ENCODE results near the gene UGT2A1. TPM values are rescaled to one million over a fixed set of nuclear protein-coding genes. Genes with fewer than 3 reads are reported as not detected.

Gene UGT2A1
- total and polyA plus RNA-seq, 2 of the 13 experiments (the other 11 are each of a cell fraction or from before 2014, with no cell fraction given) = not detected

DNA sequence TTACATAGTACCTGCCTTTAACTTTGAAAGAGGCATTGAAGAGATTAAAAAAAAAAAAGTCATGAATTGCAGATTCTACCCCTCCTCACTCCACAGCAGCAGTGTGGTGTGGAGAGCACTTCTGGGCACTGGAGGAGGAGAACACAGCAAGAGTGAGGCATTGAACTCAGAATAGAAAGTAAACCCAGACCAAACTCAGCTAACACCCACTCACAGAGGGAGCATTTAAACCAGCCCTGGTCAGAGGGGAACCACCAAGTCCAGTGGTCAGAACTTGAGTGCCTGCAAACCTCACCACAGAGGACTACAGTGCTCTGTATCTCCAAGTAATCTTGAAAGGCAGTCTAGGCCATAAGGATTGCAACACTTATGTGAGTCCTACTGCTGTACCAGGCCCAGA lies 15.6 kb upstream of the UGT2A1 start:
- H3K9ac ChIP-seq (ENCODE audit: insufficient read depth, low read depth, low read length) = no peak overlapping the region
- no peak overlapping the region for H3K4me2 ChIP-seq (ENCODE audit: low read depth, low read length)
- intact Hi-C loops (cut with micrococcal nuclease; ENCODE audit: unreplicated experiment) = no loop called here
- in situ Hi-C loops (cut with HindIII; ENCODE audit: extremely low pct_ligation_motif_present, low pct_unique_long_range_greater_than_20kb) = no loop called here
- no peak overlapping the region for H3K4me3 ChIP-seq (replicated peaks in 1 of 3; ENCODE audit: insufficient read depth in 1 of 3, low read depth in 2 of 3, low read length in 3 of 3)
- H4K20me1 ChIP-seq (ENCODE audit: insufficient read depth, low read length) = no peaks in the 10 kb centered on the region
- DNase-seq (ENCODE audit: low spot score) (no peak), ATAC-seq (no peak), FAIRE-seq (no peak)
- no peak overlapping the region for H3K27ac ChIP-seq (ENCODE audit: extremely low read length, insufficient read depth, low read length)
- TF ChIP-seq ETV6 (CRISPR knock-in tag; conservative IDR thresholded peaks at IDR 0.05) = no peak
- TF ChIP-seq ZNF558 (CRISPR knock-in tag; IDR thresholded peaks at IDR 0.05; ENCODE audit: borderline replicate concordance) = no peak
- no peak for TF ChIP-seq NFKB2 (CRISPR knock-in tag; IDR thresholded peaks at IDR 0.05; ENCODE audit: borderline replicate concordance)
- no peak for TF ChIP-seq HNRNPH1 (optimal IDR thresholded peaks at IDR 0.05; ENCODE audit: low read depth, low read length)
- no peak for TF ChIP-seq ZNF101 (CRISPR knock-in tag; IDR thresholded peaks at IDR 0.05; ENCODE audit: borderline replicate concordance, low read depth)
- TF ChIP-seq, protein P1, sequence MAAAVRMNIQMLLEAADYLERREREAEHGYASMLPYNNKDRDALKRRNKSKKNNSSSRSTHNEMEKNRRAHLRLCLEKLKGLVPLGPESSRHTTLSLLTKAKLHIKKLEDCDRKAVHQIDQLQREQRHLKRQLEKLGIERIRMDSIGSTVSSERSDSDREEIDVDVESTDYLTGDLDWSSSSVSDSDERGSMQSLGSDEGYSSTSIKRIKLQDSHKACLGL (CRISPR knock-in tag; IDR thresholded peaks at IDR 0.05) = no peak
- TF ChIP-seq, protein P2, sequence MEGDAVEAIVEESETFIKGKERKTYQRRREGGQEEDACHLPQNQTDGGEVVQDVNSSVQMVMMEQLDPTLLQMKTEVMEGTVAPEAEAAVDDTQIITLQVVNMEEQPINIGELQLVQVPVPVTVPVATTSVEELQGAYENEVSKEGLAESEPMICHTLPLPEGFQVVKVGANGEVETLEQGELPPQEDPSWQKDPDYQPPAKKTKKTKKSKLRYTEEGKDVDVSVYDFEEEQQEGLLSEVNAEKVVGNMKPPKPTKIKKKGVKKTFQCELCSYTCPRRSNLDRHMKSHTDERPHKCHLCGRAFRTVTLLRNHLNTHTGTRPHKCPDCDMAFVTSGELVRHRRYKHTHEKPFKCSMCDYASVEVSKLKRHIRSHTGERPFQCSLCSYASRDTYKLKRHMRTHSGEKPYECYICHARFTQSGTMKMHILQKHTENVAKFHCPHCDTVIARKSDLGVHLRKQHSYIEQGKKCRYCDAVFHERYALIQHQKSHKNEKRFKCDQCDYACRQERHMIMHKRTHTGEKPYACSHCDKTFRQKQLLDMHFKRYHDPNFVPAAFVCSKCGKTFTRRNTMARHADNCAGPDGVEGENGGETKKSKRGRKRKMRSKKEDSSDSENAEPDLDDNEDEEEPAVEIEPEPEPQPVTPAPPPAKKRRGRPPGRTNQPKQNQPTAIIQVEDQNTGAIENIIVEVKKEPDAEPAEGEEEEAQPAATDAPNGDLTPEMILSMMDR (CRISPR knock-in tag; IDR thresholded peaks at IDR 0.05) = no peak
- no peak for TF ChIP-seq KLF15 (CRISPR knock-in tag; IDR thresholded peaks at IDR 0.05; ENCODE audit: borderline replicate concordance)
- TF ChIP-seq FOXA3 (CRISPR knock-in tag; IDR thresholded peaks at IDR 0.05) = no peak
- H3K4me1 ChIP-seq (ENCODE audit: insufficient read depth, low read length) = no peaks in the 10 kb centered on the region
- H3K9me3 ChIP-seq (ENCODE audit: low read length) = no peaks in the 10 kb centered on the region
- no peak overlapping the region for H2AFZ ChIP-seq (ENCODE audit: low read length)
- ChIA-PET CTCF (ENCODE audit: low intra/inter-chr PET ratio, low total read pairs) (no interaction called here), POLR2A (no interaction called here)
- no peaks in the 10 kb centered on the region for H3K27me3 ChIP-seq (ENCODE audit: control insufficient read depth in 1 of 2, insufficient read depth in 2 of 2, low read length in 2 of 2)
- no peaks in the 10 kb centered on the region for H3K79me2 ChIP-seq (ENCODE audit: insufficient read depth, low read length)
- no TSS peak for BruUV-seq (replicated peaks)
- H3K36me3 ChIP-seq (replicated peaks in 1 of 2; ENCODE audit: control insufficient read depth in 1 of 2, insufficient read depth in 2 of 2, low read length in 2 of 2) = no peaks in the 10 kb centered on the region
